GM12874 (cell line): ENCODE data around the gene CXCL3.

Source experiments
- CTCF ChIP-seq: IDR thresholded peaks from 2 replicates; pipeline ENCODE4 v1.5.1; 2011; ENCODE audit warnings: low read depth, mild to moderate bottlenecking, control low read depth, low read length, moderate library complexity; ENCODE audit not compliant: insufficient read depth

The CXCL3 gene

GRCh38 chr4:73998040-73999011 is 40.2 kb downstream of the CXCL3 start, which contains the start of gene CXCL5:
CXCL5 (minus strand) TSS chr4:73998677; CDS start chr4:73998581, 96 bp downstream.
- TF ChIP-seq CTCF: no peak

DNA sequence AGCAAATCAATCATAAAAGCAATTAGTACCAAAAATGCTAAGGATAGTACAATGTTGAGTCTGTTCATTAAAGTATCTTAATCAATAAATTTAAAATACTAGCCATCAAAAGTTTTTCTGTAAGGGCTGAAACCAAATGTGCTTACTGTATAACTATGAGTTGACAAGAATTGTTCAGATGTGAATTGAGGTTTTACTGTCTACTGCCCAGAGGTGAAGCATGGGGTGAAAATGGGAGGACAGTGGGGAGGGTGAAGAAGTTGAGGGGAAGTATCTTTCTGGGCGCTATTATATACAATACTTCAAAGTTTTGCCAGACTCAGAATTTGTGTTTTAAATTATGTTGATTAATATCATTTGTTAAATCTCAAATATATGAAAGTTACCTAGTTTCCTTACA is 46.4 kb downstream of the CXCL3 start:
- no peak for TF ChIP-seq CTCF

- no peak for TF ChIP-seq CTCF
These were observed 46.8 kb downstream of the CXCL3 start for GRCh38 chr4:73991742-73992000.

GRCh38 chr4:73990988-73991741 is 47.3 kb downstream of the CXCL3 start:
- no peak for TF ChIP-seq CTCF

GRCh38 chr4:73989928-73990327 is 48.6 kb downstream of the CXCL3 start:
- no peak for TF ChIP-seq CTCF

- TF ChIP-seq CTCF: no peak
These were observed 49.5 kb downstream of the CXCL3 start for GRCh38 chr4:73989031-73989430.

DNA sequence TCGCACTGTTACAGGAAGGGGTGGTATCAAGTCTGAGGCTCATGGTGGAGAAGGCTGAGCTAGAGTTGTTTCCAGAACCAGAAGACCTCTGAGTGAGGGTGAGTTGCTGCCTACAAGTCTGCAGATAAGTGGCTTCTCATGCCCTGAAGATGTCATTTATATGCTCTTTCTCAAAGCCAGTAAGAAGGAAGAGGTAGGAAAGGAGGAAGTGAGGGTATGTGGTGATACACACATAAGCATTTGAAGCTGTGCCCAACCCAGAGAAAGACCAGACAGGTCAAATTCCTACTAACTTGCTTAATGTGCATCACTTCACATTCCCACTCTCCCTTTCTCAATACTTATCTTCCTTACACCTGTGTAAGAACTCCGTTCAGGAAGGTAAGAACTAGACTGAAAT is 50.4 kb downstream of the CXCL3 start, which contains the start of gene PPBP:
Gene PPBP (minus strand): TSS at position 130 of the 400 bp plus-strand sequence. CDS start 87 bp downstream, at position 43.
- no peak for TF ChIP-seq CTCF
